MM.1S (cell line): ENCODE data around the gene SLC8B1.

ENCODE experiments used
- DNase-seq: peaks from one replicate; pipeline ENCODE4 v3.0.0-alpha.2; 2015
- H2AFZ ChIP-seq: fragments of 300-600 bp; sonication (generic); 2 replicates; pipeline ENCODE4 v1.6.0; 2016; ENCODE audit warnings: antibody characterized with exemption, low read length
- H3F3A ChIP-seq: fragments of 300-600 bp; sonication (generic); 2 replicates; pipeline ENCODE4 v1.6.1; 2016; ENCODE audit warnings: mild to moderate bottlenecking, antibody characterized with exemption, low read length, moderate library complexity, mixed read lengths; ENCODE audit not compliant: insufficient read depth
- H3K27ac ChIP-seq: fragments of 300-600 bp; sonication (generic); 2 replicates; pipeline ENCODE4 v1.5.1; 2016; ENCODE audit warnings: mild to moderate bottlenecking, low read length
- H3K27me3 ChIP-seq: fragments of 300-600 bp; sonication (generic); replicated peaks from 2 replicates; pipeline ENCODE4 v1.6.0; 2016; ENCODE audit warnings: low read length; ENCODE audit not compliant: insufficient read depth
- H3K36me3 ChIP-seq: fragments of 300-600 bp; sonication (generic); replicated peaks from 2 replicates; pipeline ENCODE4 v1.6.1; 2016; ENCODE audit warnings: mild to moderate bottlenecking, low read length, mixed read lengths; ENCODE audit not compliant: insufficient read depth
- H3K4me1 ChIP-seq: fragments of 300-600 bp; sonication (generic); 2 replicates; pipeline ENCODE4 v1.6.1; 2016; ENCODE audit warnings: low read length, mixed read lengths
- H3K4me2 ChIP-seq: fragments of 300-600 bp; sonication (generic); 2 replicates; pipeline ENCODE4 v1.6.0; 2016; ENCODE audit warnings: low read depth, low read length
- H3K4me3 ChIP-seq: fragments of 300-600 bp; sonication (generic); 2 replicates; pipeline ENCODE4 v1.5.1; 2016; ENCODE audit warnings: low read length, mixed read lengths
- H3K79me2 ChIP-seq: fragments of 300-600 bp; sonication (generic); 2 replicates; pipeline ENCODE4 v1.6.1; 2016; ENCODE audit warnings: mixed run types, low read length, mixed read lengths
- H3K9ac ChIP-seq: fragments of 300-600 bp; sonication (generic); 2 replicates; pipeline ENCODE4 v1.6.1; 2016; ENCODE audit warnings: low read length, mixed read lengths
- H3K9me2 ChIP-seq: fragments of 300-600 bp; sonication (generic); replicated peaks from 2 replicates; pipeline ENCODE4 v1.6.1; 2016; ENCODE audit warnings: mild to moderate bottlenecking, low read length, mixed read lengths; ENCODE audit not compliant: insufficient read depth
- H3K9me3 ChIP-seq: fragments of 300-600 bp; sonication (generic); replicated peaks from 2 replicates; pipeline ENCODE4 v1.6.1; 2016; ENCODE audit warnings: mild to moderate bottlenecking, low read length, mixed read lengths; ENCODE audit not compliant: insufficient read depth
- H4K20me1 ChIP-seq: fragments of 300-600 bp; sonication (generic); 2 replicates; pipeline ENCODE4 v1.6.1; 2016; ENCODE audit warnings: mild to moderate bottlenecking, low read length, moderate library complexity, mixed read lengths; ENCODE audit not compliant: insufficient read depth
- EZH2 ChIP-seq: fragments of 300-600 bp; sonication (generic); optimal IDR thresholded peaks from 2 replicates; pipeline ENCODE3; 2017; ENCODE audit warnings: low read depth, mild to moderate bottlenecking, antibody characterized with exemption, low read length, mixed read lengths
- EZH2phosphoT487 ChIP-seq: fragments of 300-600 bp; sonication (generic); IDR thresholded peaks from 2 replicates; pipeline ENCODE4 v1.6.1; 2018; ENCODE audit warnings: antibody characterized with exemption, low read length
- TF ChIP-seq, protein P1 (sequence below): fragments of 300-600 bp; sonication (generic); IDR thresholded peaks from 2 replicates; pipeline ENCODE4 v1.5.1; 2016; ENCODE audit warnings: antibody characterized with exemption, low read length, mixed read lengths

SLC8B1 gene

DNA sequence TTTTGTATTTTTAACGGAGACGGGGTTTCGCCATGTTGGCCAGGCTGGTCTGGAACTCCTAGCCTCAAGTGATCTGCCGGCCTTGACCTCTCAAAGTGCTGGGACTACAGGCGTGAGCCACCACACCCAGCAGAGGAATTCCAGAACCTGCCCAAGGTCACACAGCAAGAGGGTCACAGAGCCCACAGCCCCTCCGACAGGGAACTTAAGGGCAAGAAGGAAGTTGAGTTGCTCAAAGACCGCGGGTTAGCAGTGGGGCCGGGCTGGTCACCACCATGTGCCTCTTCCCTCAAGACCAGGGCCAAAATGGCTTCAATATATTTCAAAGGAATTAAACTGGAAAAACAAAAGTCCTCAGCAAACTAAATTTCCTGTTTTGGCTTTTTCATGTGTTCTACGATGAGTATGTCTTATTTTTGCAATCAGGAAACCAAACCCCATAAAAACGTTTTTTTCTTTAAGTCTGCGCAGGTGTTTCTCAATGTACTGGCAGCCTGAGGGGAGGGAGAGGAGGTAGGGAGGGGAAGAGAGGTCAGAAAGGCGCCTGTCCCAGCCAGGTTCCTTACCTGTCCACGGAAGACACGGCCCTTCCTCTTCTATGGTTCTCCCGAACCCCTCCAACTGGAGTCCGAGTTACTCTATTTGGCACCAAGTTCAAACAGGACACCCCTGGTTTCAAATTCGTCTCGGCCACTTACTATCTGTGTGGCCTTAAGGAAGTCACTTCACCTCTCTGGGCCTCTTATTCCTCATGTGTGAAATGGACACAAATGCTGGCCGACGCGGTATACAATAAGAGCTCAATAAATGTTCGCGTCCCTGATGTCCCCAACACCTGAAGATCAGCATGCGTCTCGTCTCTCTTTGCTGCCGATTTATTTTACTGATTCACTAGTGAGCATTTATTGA is 778 bp downstream of the SLC8B1 start:
- no peak overlapping the region for H3K27ac ChIP-seq
- H3K4me1 ChIP-seq: no peaks in the 10 kb centered on the region
- peak overlapping the region; percentile 71 for H3K4me2 ChIP-seq
- DNase-seq: peak; percentile 7
- H3K27me3 ChIP-seq: no peaks in the 10 kb centered on the region
- H3F3A ChIP-seq: no peaks in the 10 kb centered on the region
- H3K36me3 ChIP-seq: no peaks in the 10 kb centered on the region
- H3K9me2 ChIP-seq: no peaks in the 10 kb centered on the region
- no peaks in the 10 kb centered on the region for H3K79me2 ChIP-seq
- peak overlapping the region; percentile 47; the same call in 1 of the 2 replicates for H3K9ac ChIP-seq
- no peaks in the 10 kb centered on the region for H4K20me1 ChIP-seq
- H3K9me3 ChIP-seq: no peaks in the 10 kb centered on the region
- peak overlapping the region; percentile 71 for H3K4me3 ChIP-seq
- peak overlapping the region; percentile 67 for H2AFZ ChIP-seq
- TF ChIP-seq, protein P1, sequence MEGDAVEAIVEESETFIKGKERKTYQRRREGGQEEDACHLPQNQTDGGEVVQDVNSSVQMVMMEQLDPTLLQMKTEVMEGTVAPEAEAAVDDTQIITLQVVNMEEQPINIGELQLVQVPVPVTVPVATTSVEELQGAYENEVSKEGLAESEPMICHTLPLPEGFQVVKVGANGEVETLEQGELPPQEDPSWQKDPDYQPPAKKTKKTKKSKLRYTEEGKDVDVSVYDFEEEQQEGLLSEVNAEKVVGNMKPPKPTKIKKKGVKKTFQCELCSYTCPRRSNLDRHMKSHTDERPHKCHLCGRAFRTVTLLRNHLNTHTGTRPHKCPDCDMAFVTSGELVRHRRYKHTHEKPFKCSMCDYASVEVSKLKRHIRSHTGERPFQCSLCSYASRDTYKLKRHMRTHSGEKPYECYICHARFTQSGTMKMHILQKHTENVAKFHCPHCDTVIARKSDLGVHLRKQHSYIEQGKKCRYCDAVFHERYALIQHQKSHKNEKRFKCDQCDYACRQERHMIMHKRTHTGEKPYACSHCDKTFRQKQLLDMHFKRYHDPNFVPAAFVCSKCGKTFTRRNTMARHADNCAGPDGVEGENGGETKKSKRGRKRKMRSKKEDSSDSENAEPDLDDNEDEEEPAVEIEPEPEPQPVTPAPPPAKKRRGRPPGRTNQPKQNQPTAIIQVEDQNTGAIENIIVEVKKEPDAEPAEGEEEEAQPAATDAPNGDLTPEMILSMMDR: no peak
- TF ChIP-seq EZH2 (no peak), EZH2phosphoT487 (no peak)

DNA sequence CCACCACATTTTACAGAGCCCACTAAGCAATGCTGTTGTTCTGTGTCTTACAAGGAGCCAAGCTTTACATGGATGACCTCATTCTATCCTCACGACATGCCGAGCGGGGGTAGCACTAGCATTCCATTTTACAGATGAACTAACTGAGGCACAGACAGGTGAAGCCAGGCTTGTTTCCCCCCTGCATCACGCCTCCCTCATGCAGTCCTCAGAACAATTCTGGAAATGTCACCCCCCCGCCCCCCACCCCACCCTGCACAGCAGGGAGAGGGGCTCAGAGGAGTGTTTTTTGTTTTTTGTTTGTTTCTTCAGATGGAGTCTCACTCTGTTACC is 1.5 kb downstream of the SLC8B1 start:
- H4K20me1 ChIP-seq: no peaks in the 10 kb centered on the region
- no peak overlapping the region for H2AFZ ChIP-seq
- no peak for DNase-seq
- H3F3A ChIP-seq: no peaks in the 10 kb centered on the region
- no peaks in the 10 kb centered on the region for H3K79me2 ChIP-seq
- H3K4me3 ChIP-seq: no peak overlapping the region
- H3K4me1 ChIP-seq: no peaks in the 10 kb centered on the region
- H3K9me3 ChIP-seq: no peaks in the 10 kb centered on the region
- no peak overlapping the region for H3K27ac ChIP-seq
- H3K4me2 ChIP-seq: no peak overlapping the region
- no peak overlapping the region for H3K9ac ChIP-seq
- TF ChIP-seq EZH2phosphoT487: no peak
- H3K36me3 ChIP-seq: no peaks in the 10 kb centered on the region
- H3K27me3 ChIP-seq: no peaks in the 10 kb centered on the region
- no peaks in the 10 kb centered on the region for H3K9me2 ChIP-seq

DNA sequence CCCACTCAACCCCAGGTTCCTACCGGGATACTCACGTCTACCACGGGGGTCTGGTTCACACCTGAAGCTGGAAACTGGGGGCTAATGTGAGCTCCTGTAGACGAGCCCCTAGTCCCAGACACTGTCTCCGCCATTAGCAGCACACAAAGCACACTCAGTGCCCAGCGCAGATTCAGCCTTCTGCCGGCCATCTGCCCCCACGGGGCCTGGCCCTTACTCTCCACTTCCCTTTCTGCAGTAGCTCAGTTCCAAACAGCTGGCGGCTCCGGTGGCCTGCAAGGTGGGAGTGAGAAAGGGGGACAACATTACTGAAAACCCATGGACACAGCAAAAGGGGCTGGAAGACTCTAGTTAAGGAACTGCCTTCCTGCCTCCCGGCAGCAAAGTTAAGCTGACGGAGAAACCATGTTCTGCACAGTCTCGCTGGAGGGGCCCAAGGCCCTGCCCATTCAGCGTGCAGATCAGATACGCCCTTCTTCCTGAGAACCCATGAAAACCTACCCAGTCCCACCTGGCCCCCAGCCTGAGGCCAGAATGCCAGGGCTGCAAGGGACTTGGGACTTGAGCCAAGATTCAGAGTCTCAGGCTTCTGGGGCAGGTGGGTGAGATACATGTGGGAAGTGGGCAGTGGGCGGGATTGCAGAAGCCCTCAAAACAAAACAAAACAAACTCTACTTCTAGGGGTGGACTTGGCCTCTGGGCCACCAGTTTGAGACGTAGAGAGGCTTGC is 2.1 kb downstream of the SLC8B1 start:
- Histone ChIP-seq H3K9me3 (no peaks in the 10 kb centered on the region), H3K79me2 (no peaks in the 10 kb centered on the region), H2AFZ (no peak overlapping the region), H3K4me1 (no peaks in the 10 kb centered on the region), H3K27ac (no peak overlapping the region), H3K9ac (no peak overlapping the region), H3K27me3 (no peaks in the 10 kb centered on the region), H3K4me2 (no peak overlapping the region), H3K4me3 (no peak overlapping the region), H4K20me1 (no peaks in the 10 kb centered on the region), H3F3A (no peaks in the 10 kb centered on the region), H3K9me2 (no peaks in the 10 kb centered on the region), H3K36me3 (no peaks in the 10 kb centered on the region)
- TF ChIP-seq, protein P1: no peak
- TF ChIP-seq EZH2 (no peak), EZH2phosphoT487 (no peak)
- no peak for DNase-seq
